HG03135 (cell line): ENCODE results near the gene PGLYRP1.

Experiments
- ATAC-seq: cut with Tn5 transposase; IDR thresholded peaks from one replicate; pipeline ENCODE4 v1.9.1; 2021; ENCODE audit warnings: mild to moderate bottlenecking, moderate library complexity; ENCODE audit not compliant: unreplicated experiment

The PGLYRP1 gene

DNA sequence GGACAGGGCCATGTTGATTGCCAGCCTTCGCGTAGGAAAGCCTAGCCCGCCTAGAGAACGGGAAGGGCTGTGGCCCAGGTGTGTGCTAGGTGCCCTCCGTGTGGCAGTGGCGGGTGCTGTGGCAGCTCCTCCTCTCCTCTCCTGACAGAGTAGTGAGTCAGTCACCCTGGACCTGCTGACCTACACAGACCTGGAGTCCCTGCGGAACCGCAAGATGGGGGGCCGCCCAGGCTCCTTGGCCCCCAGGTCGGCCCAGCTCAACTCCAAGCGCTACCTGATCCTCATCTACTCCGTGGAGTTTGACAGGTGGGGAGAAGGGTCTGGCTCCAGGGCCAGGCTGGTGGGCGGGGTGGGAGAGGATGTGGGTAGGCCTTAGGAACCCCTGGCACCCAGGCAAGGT lies 16.4 kb downstream of the PGLYRP1 start:
- ATAC-seq, result no peak

- no peak for ATAC-seq
Observed at GRCh38 chr19:46002678-46003275, 20.1 kb downstream of the PGLYRP1 start.

- no peak for ATAC-seq
Observed at GRCh38 chr19:46000491-46001246, 22.2 kb downstream of the PGLYRP1 start.

GRCh38 chr19:45999653-46000121 lies 23.2 kb downstream of the PGLYRP1 start:
- no peak for ATAC-seq

DNA sequence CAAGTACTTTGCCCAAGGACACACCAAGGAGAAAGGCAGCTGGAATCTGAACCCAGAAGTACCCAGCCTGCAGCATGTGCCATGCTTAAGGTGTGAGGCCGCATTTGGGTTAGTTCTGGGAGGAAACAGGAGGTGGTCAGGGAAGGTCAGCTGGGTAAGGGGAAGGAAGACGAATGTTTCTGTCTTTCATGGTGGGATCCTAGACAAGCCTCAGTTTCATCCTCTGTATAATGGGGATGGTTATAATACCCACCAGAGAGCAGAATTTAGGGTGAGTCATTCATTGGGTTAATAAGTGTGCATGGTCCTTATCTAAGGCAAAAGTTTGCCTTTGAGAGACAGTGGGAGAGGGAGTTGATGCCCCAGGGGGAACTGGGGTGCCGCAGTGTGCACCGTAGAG lies 24.0 kb downstream of the PGLYRP1 start:
- ATAC-seq, result no peak

DNA sequence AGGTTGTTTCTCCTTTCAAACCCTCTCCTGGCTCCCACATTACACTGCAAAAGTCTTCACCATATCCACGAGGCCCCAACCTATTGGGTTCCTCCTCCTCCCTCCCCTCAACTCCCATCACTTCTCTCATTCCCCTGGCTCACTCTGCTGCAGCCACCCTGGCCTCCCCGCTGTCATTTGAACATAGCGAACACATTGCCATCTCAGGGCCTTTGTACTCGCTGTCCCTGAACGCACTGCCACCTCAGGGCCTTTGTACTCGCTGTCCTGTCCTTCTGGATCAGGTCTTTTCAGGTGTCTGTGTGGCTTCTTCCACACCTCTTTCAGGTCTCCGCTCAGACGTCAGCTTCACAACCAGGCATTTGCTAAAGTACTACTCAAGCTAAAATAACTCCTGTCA lies 25.9 kb downstream of the PGLYRP1 start:
- ATAC-seq, result no peak

DNA sequence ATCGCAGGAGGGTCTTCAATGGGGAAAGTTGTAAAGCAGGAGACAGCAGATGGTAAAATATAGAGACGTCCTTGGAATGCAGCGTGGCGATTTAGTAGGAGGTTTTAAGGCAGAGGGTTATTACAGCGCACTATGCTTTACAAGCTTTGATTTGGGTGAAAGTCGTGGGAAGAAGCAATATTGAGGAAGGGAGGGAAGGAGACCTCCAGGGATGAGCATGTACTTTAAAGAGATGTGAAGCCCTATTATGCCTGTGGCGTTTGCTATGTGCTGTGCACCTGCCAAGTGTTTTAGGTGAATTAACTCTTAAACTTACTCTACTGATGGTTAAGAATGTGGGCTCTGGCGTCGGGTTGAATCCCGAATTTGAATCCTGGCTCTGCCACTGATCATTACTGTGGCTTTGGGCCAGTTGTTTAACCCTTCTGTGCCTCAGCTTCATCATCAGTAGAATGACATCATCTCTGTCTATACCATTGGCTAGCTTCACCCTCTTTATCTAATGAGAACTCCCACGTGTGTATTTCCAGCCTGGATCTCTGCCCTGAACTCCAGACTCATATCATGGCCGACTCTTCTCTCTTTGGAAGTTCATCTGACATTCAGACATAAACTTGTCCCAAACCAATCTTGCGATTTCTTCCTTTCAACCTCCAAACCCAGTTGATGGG lies 27.0 kb downstream of the PGLYRP1 start:
- ATAC-seq, result no peak

GRCh38 chr19:45994998-45995714 lies 27.7 kb downstream of the PGLYRP1 start, which contains the start of gene CCDC61:
TSS of gene CCDC61 (plus strand) at chr19:45995467. CDS start at chr19:46003019, 7,552 bp downstream.
- peak; percentile 97 for ATAC-seq

DNA sequence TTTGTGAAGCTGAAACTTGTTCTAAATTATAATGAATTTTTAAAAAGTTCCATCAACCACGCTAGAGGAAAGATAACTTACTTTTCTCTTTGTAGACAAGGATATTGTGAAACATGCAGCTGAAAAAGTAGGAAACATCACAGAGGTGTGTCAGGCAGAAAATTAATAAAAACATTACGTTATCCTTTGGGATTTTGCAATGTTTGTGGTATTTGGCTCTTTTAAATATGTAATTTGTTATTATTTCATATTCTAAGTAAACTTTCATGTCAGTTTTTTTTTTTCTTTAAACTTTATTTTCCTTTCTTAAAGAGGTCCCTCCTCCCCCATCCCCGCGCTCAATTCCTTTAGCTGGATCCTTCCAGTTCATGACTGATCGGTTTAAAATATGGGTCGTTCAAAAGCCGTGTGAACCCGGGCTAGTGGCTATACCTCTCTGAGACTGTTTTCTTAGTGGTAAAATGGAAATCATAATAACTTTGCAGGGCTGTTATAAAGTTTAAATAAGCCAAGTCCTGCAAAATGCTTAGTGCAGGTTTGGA lies 28.3 kb downstream of the PGLYRP1 start:
- ATAC-seq, result no peak

DNA sequence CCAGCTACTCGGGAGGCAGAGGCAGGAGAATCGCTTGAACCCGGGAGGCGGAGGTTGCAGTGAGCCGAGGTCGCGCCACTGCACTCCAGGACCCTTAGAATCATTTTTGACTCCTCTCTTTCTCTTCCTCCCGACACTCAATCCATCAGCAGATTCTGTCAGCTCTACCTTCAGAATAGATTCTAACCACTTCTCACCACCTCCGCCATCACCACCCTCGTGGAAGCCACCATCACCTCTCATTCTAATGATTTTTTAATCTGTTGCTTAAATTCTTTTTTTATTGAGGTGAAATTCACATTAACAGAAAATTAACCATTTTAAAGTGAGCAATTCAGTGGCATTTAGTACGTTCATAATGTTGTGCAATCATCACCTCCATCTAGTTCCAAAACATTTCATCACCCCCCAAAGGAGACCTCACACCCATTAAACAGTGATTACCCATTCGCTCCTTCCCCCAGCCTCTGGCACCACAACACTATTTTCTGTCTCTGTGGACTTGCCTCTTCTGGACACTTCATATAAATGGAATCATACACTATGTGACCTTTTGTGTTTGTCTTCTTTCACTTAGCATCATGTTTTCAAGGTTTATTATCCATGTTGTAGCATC lies 32.6 kb downstream of the PGLYRP1 start:
- no peak for ATAC-seq

DNA sequence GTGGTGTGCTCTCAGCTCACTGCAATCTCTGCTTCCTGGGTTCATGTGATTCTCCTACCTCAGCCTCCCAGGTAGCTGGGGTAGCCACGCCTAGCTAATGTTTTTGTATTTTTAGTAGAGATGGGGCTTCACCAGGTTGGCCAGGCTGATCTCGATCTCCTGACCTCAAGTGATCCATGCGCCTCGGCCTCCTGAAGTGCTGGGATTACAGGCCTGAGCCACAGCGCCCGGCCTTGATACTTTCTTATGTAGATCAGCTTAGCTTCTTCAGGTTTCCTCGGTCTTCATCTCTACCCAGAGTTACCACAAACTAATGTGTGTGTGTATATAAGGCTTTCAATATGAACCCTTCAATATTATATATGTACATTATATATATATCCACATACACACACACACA lies 37.5 kb downstream of the PGLYRP1 start:
- no peak for ATAC-seq

GRCh38 chr19:45981350-45981749 lies 41.5 kb downstream of the PGLYRP1 start:
- no peak for ATAC-seq

GRCh38 chr19:45978156-45978555 lies 44.7 kb downstream of the PGLYRP1 start:
- ATAC-seq, result no peak

GRCh38 chr19:45976178-45976577 lies 46.7 kb downstream of the PGLYRP1 start:
- ATAC-seq, result no peak

- no peak for ATAC-seq
Observed at GRCh38 chr19:45975306-45976070, 47.4 kb downstream of the PGLYRP1 start.

GRCh38 chr19:45973553-45974338 lies 49.1 kb downstream of the PGLYRP1 start, which contains the start of gene NOVA2:
TSS of gene NOVA2 (minus strand) at chr19:45973865. CDS start at chr19:45973351, 514 bp downstream.
- no peak for ATAC-seq

- ATAC-seq, result no peak
Observed at GRCh38 chr19:45972947-45973540, 49.8 kb downstream of the PGLYRP1 start.
